ENCODE results near the gene RIMBP2.
"Not testable (repeated sequence)": the region's sequence is repeated elsewhere in the genome, so short reads cannot be mapped to it uniquely, and the experiment has no call there.

RIMBP2 gene

DNA sequence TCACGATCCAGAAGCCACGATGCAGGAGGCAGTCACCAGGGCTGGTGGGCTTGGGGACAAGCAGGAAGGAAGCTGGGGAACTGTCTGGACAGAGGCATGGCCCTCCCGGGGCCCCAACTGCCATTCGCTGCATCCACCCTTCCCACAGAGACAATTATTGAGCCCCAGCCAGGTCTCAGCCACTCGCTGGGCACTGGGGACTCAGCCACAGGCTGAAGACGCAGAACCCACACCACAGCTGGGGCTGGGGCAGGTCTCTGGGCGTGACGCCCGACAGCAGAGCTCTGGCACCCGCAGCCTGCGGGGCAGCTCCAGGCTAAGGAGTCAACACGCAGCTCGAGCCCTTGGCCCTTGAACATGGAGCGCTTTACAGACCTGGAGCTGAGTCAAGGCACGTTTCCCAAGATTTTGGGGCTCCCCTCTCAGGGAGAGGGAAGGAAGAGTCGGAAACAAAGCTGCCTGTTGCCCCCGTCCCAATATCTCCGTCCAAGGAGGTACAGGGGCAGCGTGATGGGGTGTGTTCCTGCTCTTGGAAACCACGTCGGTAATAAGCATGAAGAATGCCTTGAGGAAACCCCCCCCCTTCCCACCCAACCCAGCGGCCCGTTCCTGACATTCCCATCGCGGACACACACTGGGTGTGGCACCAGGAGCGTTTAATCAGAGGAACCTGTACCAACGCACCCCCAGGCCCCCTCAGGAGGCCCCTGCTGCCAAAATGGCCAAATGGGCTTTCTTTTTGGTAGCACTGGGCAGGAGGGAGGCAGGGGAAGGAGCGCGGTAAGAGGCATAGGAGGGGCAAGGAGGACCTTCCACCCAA is 6.7 kb downstream of the RIMBP2 start:
- in situ Hi-C loops (cut with MboI; ENCODE audit: low sequenced_read_pairs) = no loop called here

DNA sequence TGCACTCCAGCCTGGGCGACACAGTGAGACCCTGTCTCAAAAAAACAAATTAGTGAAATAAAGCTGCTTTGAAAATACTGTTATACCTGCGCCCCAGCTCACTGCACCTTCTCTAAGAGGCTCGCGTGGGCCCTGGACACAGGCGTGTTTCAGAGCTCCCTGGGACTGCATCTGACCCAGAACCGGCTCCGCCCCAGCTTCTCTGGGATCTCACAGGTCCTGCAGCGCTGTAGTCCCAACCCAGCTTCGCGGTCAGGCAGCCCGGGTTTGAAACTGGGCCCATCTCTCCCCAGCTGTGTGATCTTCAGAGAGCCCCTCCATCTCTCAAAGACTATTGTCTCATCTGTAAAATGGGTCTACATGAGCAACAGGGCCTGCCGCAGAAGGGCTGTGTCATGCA is 7.5 kb downstream of the RIMBP2 start:
- in situ Hi-C loops (cut with MboI; ENCODE audit: low sequenced_read_pairs) = no loop called here

DNA sequence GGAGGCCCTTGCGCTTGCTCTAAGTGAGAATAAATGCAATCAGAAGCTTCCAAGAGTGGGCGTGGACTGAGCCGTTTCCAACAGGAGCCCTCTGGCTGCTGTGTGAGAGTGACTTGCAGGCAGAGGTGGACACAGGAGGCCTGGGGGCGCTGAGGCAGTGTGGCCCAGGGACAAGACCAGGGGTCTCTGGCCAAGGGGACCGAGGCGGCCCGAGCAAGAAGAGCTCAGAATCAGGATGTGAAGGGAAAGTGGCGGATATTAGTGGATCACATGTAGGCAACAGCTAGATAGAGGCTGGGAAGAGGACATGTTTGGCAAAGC is 8.6 kb downstream of the RIMBP2 start:
- in situ Hi-C loops (cut with MboI; ENCODE audit: low sequenced_read_pairs) = no loop called here

DNA sequence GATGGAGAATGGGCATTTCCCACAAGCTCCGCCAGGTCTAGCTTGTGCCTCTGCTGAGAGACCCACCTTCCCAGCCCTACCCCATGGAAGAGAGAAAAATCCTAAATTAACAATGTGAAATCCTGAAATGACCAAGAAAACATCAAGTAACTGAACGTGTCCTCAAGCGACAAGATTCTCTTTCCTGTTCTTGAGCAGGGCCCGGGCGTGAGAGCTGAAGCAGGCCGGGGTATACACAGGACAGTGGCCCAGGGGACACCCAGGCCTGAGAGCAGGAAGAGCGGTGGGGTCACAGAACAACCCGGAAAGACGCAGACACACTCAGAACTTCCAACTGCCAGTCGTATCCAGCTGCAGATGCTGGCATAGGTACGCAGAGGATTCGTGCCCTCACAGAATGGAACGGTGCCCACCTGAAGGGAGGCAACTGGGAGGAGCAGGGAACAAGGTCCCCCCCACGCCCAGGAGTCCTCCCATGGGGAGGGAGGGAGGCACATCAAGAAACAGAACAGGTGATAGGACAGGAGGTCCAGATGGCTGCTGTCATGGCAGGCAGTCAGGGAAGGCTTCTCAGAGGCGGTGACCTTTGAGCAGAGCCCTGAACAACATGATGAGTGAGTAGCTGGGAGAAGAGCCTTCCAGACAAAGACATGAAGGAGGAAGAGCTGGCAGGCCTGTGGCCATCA is 9.1 kb downstream of the RIMBP2 start:
- in situ Hi-C loops (cut with MboI; ENCODE audit: low sequenced_read_pairs) = no loop called here

DNA sequence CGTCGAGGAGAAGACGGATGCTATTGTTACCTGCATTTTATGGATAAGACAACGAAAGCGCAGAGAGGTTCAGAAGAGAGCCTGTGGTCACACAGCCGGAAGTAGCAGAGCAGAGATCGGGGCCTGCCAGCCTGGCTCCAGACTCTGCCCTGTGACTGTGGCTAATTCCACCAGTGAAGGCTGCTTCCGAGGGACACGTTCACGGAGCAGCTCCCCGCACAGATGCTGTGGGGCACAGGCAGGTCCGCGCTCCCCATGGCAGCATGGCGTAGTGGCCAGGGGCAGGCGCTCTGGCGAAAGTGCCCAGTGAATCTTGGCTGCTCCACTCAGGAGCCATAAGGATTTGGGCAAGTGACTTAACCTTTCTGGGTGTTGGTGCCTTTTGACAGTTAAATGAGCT is 9.8 kb downstream of the RIMBP2 start:
- in situ Hi-C loops (cut with MboI; ENCODE audit: low sequenced_read_pairs) = no loop called here

DNA sequence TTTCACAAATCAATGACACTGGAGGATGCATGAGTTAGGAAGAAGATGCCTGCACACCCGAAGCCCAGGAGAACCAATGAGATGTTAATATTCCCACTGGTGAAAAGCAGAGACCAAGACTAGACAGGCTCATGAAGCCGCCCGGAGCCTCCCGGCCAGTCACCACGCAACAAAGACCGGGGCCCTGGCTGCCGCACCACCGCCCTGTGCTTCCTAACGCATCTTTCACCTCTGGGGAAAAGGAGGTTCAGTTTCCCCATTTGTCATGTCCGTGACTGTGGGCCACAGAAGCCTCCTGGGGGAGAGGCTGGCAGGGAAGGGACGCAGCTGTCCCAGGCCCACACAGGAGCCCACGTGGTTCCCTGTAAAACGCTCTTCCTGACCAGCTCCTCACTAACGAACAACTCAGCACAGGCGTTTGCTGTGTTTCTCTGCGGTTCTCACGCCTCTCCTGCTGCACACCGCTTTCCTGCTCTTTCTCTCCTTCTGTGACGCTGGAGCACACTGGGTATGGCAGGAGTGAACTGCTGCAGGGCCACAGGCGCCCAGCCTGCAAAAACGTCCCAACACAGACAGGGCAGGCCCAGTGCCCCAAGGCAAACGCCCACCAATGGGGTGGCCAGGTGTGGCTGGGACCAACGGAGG is 10.8 kb downstream of the RIMBP2 start:
- in situ Hi-C loops (cut with MboI; ENCODE audit: low sequenced_read_pairs) = no loop called here

DNA sequence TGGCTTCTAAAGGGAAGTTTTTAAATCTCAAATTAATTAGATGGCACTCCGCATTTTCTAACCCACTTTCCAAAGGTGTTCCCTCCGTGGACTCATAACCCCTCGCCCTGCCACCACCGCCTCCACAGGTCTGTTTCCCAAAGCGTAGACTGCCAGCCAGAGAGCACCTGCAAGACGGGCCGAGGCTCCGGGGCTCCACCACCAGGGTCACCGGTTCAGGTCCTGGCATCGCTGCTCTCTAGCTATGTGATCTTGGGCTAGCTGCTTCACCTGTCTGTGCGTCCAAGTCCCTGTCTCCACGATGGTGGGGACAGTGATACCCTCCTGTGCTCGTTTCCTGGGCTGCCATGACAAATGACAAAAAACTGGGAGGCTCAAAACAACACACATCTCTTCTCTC is 11.5 kb downstream of the RIMBP2 start:
- in situ Hi-C loops (cut with MboI; ENCODE audit: low sequenced_read_pairs) = no loop called here

DNA sequence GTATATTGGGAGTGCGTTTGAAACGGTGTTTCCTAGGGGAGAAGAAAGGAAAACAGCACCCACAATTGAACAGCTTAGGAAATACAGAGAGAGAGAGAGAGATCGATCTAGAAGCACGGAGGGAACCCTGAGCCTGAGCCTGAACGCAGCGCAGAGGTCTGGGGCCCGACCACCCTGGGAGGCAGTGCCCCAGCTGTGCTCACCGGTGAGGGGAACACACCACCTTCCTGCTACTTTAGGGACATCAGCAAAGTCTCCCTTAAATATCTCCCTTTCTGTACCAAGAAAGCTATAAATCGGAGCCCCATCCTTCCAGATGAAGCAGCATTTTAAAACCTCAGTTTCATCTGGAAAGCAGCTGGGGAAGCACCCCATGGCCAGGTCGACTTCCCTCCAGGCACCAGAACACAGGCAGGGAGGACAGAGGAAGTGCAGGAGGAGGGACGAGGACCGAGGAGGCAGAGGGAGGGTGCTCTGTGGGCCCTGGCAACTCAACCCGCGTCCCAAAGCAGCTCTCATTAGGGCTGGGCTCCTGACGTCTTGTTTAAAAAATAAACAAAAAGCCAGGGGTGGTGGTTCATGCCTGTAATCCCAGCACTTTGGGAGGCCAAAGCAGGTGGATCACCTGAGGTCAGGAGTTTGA is 12.2 kb downstream of the RIMBP2 start:
- in situ Hi-C loops (cut with MboI; ENCODE audit: low sequenced_read_pairs) = no loop called here

DNA sequence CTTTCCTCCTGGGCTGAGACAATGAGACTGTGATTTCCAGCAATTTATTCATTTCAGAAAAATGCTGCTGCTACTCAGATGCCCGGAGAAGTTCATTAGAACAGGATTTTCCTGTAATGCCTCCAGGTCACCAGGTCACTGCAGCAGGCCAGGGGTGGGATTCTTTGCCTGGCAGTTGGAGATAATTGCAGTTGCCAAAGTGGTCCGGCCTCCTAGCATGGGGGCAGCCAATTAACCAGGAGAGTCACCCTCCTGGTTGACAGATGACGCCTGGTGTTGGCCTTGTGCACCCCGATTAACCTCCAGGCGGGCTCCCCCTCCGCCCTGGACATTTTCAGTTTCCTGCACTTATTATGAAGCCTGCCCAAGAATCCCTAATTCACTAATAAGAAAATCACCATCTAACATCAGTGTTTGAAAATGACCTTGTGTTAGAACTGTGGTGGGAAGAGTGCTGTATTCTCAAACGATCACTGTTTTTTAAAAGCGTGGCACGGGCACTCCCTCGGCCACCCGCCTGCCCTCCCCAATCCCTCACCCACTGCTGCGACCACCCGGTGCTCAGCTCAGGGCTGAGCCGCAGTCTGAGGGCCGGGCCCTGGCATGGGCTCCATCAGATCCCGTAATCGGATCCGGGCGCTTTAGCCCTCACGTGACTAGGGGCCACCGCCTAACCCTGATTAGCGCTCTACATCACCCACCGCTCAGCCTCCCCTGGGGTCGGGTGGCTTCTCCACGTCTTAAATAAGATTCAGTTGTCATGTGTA is 12.9 kb downstream of the RIMBP2 start:
- in situ Hi-C loops (cut with MboI; ENCODE audit: low sequenced_read_pairs) = no loop called here

DNA sequence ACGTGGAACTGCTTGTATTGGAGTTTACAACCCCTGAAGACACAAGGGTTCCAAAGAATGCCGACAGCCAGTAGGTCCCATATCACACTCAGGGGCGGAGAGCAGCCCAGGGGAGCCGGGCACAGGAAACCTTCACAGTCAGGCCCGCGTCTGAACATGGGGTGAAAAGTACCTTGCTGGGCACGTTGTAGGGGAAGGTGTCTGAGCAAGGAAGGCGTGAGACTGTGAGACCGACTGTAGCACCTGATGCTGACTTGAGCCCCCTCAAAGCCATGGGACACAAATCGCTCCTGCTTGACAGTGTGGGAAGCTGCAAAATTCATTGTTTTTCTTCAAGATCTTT is 14.7 kb downstream of the RIMBP2 start:
- in situ Hi-C loops (cut with MboI; ENCODE audit: low sequenced_read_pairs) = no loop called here

DNA sequence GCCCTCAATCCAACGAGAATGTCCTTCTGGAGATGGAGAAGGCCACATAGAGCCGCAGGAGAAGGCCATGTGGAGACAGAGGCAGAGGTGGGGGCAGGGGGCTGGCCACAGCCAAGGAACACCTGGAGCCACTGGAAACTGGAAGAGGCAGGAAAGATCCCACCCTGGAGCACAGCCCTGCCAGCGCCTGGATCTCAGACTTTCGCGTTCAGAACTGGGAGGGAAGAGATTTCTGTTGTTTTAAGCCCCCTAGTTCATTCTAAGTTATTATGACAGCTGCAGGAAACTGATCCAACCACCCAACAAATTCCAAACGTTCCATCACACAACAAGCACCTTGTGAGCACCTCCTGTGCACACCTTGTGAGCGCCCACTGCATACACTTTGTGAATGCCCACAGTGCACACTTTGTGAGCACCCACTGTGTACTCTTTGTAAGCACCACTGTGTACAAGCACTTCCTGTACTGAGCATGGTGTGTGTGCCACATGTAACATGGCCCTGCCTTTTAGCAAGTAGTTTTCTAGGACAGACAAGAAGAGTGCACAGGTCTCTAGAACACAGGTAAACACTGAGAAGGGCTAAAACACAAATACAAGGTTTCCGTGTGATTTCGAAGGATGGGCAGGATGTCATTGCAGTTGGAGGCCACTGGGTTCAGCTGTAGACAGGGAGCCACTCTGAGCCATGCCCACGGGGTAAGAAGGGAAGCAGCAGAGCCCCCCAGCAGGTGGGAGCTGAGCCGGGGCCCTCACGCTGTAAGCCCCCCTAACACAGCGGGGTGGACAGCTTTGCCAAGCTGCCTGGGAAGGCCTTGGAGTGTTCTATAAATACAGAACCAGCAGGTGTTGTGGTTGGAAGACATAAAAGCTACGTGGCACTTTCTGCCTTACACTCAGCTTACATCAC is 15.4 kb downstream of the RIMBP2 start:
- in situ Hi-C loops (cut with MboI; ENCODE audit: low sequenced_read_pairs) = no loop called here

DNA sequence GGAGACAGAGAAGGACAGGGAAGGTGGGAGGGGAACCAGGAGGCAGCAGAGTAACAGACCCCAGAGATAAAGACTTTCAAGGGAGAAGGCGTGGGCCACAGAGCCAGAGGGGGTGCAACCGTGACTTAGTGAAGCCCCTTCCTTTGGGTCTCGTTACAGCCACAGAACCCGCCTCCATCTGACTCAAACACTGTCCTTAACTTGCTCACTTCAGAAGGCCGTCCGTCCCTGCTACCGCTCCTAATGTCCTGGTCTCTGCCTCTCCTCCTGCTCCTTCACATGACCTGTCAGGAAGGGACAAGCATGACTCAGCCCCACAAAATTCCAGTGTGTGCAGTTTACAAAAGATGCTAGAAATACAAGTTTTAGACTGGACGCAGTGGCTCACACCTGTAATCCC is 18.0 kb downstream of the RIMBP2 start:
- in situ Hi-C loops (cut with MboI; ENCODE audit: low sequenced_read_pairs) = no loop called here

DNA sequence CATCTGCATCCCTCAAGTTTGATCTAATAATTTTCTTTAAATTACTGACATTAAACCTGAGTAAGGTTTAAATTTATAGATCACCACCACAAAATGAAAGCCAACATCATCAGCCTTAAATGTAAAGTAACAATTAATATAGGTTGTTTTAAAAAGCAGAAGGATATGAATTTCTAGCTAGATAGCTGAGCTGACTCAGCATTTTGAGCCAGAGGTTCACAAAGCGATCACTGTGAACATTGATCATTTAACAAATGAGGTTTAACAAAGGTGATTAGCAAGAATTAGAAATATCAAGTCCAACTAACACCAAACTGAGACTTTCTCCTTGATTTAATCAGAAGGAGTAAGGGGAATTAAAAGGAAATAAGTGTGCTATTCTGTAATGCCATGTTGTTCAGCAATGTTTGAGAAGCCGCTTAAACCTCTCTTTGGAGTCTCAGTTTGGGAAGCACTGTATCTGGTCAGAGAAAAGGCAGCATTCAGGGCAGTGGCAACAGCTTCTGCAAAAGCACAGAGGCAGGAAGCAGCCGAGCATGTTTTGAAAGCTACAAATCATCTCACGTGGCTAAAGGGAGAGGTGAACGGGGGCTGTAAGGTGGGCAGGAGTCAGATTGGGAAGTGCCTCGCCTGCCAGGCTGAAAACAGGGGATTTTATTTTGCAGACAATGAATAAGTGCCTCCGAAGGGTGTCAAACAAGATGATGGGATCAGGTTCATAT is 19.6 kb downstream of the RIMBP2 start:
- in situ Hi-C loops (cut with MboI; ENCODE audit: low sequenced_read_pairs) = no loop called here

DNA sequence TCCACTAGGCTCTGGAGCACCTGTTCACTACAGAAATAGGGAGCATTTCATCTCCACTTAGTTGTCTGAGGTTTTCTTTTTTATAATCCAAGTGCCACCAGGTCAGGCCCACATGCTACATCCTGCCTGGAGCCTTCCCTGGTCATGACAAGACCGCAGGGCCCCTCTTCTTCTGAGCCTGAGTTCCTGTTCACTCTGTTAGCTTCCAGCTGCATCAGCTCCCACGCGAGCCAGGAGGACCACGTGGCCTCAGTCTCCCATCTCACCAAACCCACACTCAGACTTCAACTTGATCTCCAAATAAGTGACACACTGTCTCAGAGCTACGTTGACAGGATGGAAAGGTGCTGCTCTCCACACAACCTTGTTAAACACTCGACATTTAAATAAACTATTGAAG is 21.0 kb downstream of the RIMBP2 start:
- in situ Hi-C loops (cut with MboI; ENCODE audit: low sequenced_read_pairs) = no loop called here

DNA sequence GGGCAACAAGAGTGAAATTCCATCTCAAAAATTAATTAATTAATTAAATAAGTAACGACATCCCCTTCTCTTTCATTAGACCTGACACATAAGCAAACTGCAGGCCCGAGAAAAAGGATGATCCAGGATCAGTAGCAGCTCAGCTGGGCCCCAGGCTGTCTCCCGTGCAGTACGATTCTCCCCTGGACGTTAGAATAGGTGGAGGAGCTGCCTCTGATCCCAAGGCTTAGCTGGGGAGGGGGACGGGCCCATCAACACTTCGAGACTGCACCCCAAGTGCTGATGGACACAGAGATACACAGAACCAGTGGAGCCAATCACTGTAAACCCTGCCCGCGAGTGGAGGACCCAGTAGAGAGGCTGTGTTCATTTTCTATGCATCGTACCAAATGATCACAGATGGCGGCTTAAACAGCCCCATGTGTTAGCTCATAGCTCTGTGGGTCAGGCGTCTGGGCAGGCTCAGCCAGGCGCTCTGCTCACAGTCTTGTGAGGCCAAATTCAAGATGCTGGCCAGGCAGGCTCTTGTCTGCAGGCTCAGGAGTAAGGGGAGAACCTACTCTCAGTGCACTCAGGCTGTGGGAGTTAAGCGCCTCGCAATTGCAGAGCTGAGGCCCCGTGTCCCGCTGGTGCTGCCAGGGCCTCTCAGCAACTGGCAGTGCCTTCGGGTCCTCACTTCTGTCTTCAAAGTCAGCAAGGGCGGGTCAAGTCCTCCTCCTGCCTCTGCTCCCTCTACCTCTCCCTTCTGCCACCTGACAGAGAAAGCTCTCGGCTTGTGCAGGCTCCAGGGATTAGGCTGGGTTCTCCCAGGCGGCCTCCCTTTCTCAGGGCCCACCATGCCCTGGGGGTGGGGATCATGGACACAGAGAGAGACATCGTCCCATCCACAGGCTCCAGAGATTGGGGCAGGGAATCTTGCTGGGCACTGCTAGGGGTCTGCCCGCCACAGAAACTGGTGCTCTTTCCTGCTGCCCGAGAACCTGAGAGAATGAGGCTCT is 26.4 kb downstream of the RIMBP2 start:
- in situ Hi-C loops (cut with MboI; ENCODE audit: low sequenced_read_pairs) = no loop called here

DNA sequence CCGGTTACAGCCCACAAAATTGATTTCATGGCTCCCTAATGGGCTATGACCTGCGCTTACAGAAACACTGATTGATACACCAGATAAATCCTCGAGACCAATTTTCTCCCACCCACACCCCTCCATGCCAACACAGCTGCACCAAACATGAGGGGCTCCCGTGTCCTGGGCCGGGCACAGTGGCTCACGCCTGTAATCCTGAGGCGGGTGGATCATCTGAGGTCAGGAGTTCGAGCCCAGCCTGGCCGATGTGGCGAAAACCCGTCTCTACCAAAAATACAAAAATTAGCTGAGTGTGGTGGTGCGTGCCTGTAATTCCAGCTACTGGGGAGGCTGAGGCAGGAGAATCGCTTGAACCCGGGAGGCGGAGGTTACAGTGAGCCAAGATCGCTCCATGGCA is 27.1 kb downstream of the RIMBP2 start:
- in situ Hi-C loops (cut with MboI; ENCODE audit: low sequenced_read_pairs) = not testable (repeated sequence)

DNA sequence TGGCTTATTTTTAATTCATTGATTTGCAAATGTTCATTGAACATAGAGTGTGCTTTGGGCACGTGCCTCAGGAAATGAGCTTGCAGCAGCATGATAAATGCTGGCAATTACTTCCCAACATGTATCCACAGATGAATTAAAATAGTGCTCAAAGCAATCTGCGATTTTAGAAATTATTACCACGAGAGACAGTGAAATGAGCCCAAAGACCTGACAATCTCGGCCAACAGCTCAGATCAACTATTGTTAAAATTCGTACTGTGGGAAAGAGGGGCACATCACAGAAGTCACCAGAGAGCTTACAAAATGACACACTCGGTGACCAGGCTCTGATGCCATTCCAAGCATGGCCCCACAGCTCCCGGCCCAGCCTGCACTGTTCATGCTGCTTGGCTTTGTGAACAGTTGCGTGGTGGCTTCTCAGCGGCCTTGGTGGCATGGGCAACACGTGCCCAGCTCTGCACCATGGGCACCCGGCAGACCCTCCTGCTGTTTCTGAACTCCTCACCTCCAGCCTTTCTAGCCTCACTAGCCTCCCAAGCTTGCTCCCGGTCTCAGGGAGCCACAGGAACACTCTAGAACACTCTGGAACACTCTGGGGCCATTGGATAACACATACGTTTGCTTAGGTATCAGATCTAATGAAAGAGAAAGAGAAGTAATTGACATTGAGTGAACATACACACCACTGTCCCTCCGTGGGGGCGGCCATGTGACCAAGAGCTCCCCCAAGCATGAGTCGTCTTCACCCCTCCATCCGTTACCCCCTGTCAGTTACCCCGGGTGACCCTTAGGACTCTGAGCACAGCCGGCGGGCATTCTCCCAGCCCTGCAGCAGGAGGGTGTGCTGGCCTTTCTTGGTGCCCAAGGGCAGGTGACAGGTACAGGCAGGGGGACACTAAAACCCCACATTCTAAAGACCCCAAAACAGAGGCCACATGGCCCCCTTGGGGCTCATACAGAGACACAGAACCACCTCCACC is 28.0 kb downstream of the RIMBP2 start:
- in situ Hi-C loops (cut with MboI; ENCODE audit: low sequenced_read_pairs) = no loop called here
